Measurements from ENCODE around the gene TRAPPC12. TPM values are rescaled to one million over a fixed set of nuclear protein-coding genes. Genes with fewer than 3 reads are reported as not detected.

TRAPPC12 gene
- total RNA-seq, 1 experiment from 2014 or later, result 85.0 TPM

DNA sequence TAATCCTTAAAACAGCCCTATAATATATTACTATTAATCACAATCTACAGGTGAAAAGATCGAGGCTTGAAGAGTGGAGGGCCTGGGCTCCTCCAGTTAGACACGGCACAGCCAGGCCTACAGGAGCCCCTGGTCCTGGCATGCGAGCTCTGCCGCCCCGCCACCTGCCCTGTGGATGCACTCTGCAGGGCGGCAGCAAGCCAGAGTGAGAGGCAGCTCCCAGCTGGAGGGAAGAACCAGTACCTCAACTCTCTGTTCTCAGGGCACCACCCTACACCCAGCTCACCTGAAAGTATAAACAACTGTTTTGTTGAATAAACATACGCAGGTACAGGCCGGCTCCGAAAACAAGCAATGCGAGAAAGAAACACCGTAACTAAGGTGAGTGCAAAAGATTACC, 36.5 kb upstream of the TRAPPC12 start:
- Histone ChIP-seq H3K9me3 (no peaks in the 10 kb centered on the region), H3K4me3 (ENCODE audit: low read depth, low read length) (no peak overlapping the region), H3K27me3 (replicated peaks; ENCODE audit: control insufficient read depth, insufficient read depth, low read length) (no peaks in the 10 kb centered on the region), H3K36me3 (ENCODE audit: control insufficient read depth, insufficient read depth, low read length) (no peaks in the 10 kb centered on the region), H3K4me1 (no peaks in the 10 kb centered on the region)
- TF ChIP-seq, protein P1, sequence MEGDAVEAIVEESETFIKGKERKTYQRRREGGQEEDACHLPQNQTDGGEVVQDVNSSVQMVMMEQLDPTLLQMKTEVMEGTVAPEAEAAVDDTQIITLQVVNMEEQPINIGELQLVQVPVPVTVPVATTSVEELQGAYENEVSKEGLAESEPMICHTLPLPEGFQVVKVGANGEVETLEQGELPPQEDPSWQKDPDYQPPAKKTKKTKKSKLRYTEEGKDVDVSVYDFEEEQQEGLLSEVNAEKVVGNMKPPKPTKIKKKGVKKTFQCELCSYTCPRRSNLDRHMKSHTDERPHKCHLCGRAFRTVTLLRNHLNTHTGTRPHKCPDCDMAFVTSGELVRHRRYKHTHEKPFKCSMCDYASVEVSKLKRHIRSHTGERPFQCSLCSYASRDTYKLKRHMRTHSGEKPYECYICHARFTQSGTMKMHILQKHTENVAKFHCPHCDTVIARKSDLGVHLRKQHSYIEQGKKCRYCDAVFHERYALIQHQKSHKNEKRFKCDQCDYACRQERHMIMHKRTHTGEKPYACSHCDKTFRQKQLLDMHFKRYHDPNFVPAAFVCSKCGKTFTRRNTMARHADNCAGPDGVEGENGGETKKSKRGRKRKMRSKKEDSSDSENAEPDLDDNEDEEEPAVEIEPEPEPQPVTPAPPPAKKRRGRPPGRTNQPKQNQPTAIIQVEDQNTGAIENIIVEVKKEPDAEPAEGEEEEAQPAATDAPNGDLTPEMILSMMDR (IDR thresholded peaks at IDR 0.05; ENCODE audit: insufficient read depth in 1 of 2, low read depth in 1 of 2, low read length in 1 of 2, severe bottlenecking in 1 of 2, unreplicated experiment in 1 of 2), result no peak
- peaks cover 14% of the 10 kb centered on the region for H3K36me3 Mint-ChIP-seq (ENCODE audit: insufficient read depth, unreplicated experiment)
- no peak overlapping the region for H3K4me3 Mint-ChIP-seq (ENCODE audit: unreplicated experiment)
- H3K27me3 Mint-ChIP-seq (ENCODE audit: insufficient read depth, unreplicated experiment), result no peaks in the 10 kb centered on the region
- POLR2A ChIA-PET, result no interaction called here
- CTCF ChIA-PET, result no interaction called here
- DNase-seq, result no peak
- H3K9me3 Mint-ChIP-seq (ENCODE audit: unreplicated experiment), result no peaks in the 10 kb centered on the region
- BruUV-seq (replicated peaks), result no TSS peak
- no peak overlapping the region for H3K27ac Mint-ChIP-seq (ENCODE audit: unreplicated experiment)
- intact Hi-C loops (cut with micrococcal nuclease; ENCODE audit: unreplicated experiment), result no loop called here
- no peaks in the 10 kb centered on the region for H3K4me1 Mint-ChIP-seq (ENCODE audit: low read depth, unreplicated experiment)

DNA sequence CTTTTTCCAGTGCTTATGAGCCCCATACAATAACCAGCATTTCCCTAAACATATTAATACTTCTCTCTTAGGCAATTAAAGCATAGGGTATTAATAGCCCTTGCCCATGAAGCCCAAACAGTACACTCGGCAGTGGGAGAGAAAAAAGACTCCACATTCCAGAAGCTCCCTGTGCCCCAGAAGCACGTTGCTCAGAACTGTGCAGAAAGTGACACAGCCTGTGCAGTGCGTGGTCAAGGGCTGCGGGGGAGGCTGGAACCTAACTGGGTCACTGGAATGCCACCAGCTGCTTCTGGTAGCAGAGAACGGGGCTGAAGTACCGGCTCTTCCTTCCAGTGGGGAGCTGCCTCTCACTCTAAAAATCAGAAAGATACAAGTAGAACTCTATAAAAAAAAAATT, 34.6 kb upstream of the TRAPPC12 start:
- Mint-ChIP-seq H3K4me3 (ENCODE audit: unreplicated experiment) (no peak overlapping the region), H3K4me1 (ENCODE audit: low read depth, unreplicated experiment) (no peaks in the 10 kb centered on the region), H3K27ac (ENCODE audit: unreplicated experiment) (no peak overlapping the region), H3K27me3 (ENCODE audit: insufficient read depth, unreplicated experiment) (no peaks in the 10 kb centered on the region), H3K36me3 (ENCODE audit: insufficient read depth, unreplicated experiment) (peaks cover 14% of the 10 kb centered on the region), H3K9me3 (ENCODE audit: unreplicated experiment) (no peaks in the 10 kb centered on the region)
- intact Hi-C loops (cut with micrococcal nuclease; ENCODE audit: unreplicated experiment), result no loop called here
- Histone ChIP-seq H3K27me3 (replicated peaks; ENCODE audit: control insufficient read depth, insufficient read depth, low read length) (no peaks in the 10 kb centered on the region), H3K4me1 (no peaks in the 10 kb centered on the region), H3K9me3 (no peaks in the 10 kb centered on the region), H3K4me3 (ENCODE audit: low read depth, low read length) (no peak overlapping the region), H3K36me3 (ENCODE audit: control insufficient read depth, insufficient read depth, low read length) (no peaks in the 10 kb centered on the region)
- CTCF ChIA-PET, result no interaction called here
- DNase-seq, result no peak
- TF ChIP-seq, protein P1 (IDR thresholded peaks at IDR 0.05; ENCODE audit: insufficient read depth in 1 of 2, low read depth in 1 of 2, low read length in 1 of 2, severe bottlenecking in 1 of 2, unreplicated experiment in 1 of 2), result no peak
- POLR2A ChIA-PET, result no interaction called here
- BruUV-seq (replicated peaks), result no TSS peak

DNA sequence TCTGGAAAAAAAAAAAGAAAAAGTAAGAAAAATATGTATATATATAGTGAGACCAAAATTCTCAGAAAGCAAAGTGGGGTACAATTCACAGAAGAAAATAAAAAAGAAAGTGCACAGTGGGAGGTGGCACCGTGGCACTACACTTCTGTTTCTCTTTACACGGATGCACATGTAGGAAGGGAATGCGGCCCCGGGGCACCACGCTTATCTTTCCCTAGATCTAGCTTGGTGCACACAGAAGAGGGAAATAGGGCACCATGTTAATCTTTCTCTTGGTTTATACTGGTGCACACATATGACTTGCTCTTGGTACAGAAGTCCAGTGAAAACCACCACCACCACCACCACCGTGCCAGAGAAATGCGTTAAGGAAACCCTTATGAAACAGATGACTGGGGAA, 33.9 kb upstream of the TRAPPC12 start:
- POLR2A ChIA-PET, result no interaction called here
- no peak overlapping the region for H3K27ac Mint-ChIP-seq (ENCODE audit: unreplicated experiment)
- H3K9me3 Mint-ChIP-seq (ENCODE audit: unreplicated experiment), result no peaks in the 10 kb centered on the region
- no TSS peak for BruUV-seq (replicated peaks)
- Histone ChIP-seq H3K36me3 (ENCODE audit: control insufficient read depth, insufficient read depth, low read length) (no peaks in the 10 kb centered on the region), H3K9me3 (no peaks in the 10 kb centered on the region), H3K27me3 (replicated peaks; ENCODE audit: control insufficient read depth, insufficient read depth, low read length) (no peaks in the 10 kb centered on the region), H3K4me3 (ENCODE audit: low read depth, low read length) (no peak overlapping the region), H3K4me1 (no peaks in the 10 kb centered on the region)
- no peak overlapping the region for H3K4me3 Mint-ChIP-seq (ENCODE audit: unreplicated experiment)
- TF ChIP-seq, protein P1 (IDR thresholded peaks at IDR 0.05; ENCODE audit: insufficient read depth in 1 of 2, low read depth in 1 of 2, low read length in 1 of 2, severe bottlenecking in 1 of 2, unreplicated experiment in 1 of 2), result no peak
- CTCF ChIA-PET, result no interaction called here
- H3K36me3 Mint-ChIP-seq (ENCODE audit: insufficient read depth, unreplicated experiment), result peaks cover 18% of the 10 kb centered on the region
- intact Hi-C loops (cut with micrococcal nuclease; ENCODE audit: unreplicated experiment), result no loop called here
- no peaks in the 10 kb centered on the region for H3K4me1 Mint-ChIP-seq (ENCODE audit: low read depth, unreplicated experiment)
- no peak for DNase-seq
- no peaks in the 10 kb centered on the region for H3K27me3 Mint-ChIP-seq (ENCODE audit: insufficient read depth, unreplicated experiment)

Measured in Caco-2 (cell line).